ENCODE data around the gene DET1.

Gene DET1

DNA sequence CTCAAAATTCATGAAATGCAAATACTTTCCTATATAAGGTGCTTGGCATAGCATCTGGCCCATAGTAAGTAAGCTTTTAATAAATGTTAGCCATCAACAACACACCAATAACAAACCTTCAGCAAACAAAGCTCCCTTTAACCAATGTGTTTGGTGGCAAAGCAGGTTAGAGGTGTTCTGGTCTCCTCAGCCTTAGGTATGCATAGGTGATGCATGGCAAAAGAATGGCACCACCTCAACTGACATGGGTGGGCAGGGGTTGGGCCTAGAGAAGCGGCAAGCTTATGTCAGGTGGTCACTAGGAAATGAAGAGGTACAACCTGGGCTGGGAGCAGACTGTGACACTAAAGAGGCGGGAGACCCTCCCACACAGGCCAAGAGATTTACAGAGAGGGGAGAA, 40.8 kb downstream of the DET1 start:
- POLR2A ChIA-PET, result no interaction called here
- CTCF ChIA-PET, result no interaction called here
- no peak overlapping the region for H3K4me3 ChIP-seq (ENCODE audit: low read depth, low read length)
- TF ChIP-seq, protein P1, sequence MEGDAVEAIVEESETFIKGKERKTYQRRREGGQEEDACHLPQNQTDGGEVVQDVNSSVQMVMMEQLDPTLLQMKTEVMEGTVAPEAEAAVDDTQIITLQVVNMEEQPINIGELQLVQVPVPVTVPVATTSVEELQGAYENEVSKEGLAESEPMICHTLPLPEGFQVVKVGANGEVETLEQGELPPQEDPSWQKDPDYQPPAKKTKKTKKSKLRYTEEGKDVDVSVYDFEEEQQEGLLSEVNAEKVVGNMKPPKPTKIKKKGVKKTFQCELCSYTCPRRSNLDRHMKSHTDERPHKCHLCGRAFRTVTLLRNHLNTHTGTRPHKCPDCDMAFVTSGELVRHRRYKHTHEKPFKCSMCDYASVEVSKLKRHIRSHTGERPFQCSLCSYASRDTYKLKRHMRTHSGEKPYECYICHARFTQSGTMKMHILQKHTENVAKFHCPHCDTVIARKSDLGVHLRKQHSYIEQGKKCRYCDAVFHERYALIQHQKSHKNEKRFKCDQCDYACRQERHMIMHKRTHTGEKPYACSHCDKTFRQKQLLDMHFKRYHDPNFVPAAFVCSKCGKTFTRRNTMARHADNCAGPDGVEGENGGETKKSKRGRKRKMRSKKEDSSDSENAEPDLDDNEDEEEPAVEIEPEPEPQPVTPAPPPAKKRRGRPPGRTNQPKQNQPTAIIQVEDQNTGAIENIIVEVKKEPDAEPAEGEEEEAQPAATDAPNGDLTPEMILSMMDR (IDR thresholded peaks at IDR 0.05; ENCODE audit: insufficient read depth, low read length, missing control alignments), result no peak
- DNase-seq (ENCODE audit: low read depth, low spot score), result no peak

DNA sequence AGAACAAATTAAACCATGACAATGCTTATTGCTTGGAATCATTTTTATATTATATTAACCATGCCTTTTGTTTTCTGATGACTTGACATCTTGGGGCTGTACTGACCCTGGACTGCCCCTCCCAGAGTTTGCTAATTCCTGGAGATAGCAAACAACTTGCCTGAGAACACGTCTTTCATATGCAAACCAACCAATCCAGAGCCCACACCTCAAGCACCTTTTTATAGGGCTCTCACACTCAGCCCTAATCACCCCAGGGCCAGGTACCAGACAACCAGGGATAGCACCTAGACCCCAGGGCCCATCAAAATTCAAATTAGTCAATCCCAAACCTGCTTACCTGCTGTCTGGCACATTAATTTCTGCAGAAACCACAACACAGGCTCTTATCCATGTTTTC, 42.0 kb downstream of the DET1 start:
- POLR2A ChIA-PET, result no interaction called here

DNA sequence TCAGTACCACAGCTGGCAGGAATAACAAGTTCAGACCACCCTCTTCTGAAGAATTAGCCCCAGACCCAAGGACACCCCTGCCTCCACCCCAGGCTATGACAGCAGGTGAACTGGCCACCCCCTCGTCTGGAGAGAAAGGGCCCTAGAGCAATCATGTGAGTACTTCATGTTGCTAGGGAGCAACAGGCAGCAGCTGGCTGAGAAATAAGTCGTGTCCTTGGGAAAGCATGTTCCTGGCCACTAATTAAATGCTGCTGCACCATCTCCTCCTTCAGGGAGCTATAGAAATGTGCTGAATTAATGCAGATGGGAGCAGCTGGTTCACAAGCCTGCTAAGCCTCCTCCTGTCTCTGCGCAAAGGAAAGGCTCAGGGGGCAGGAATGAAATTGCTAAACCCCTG, 47.5 kb downstream of the DET1 start:
- H3K4me3 ChIP-seq (ENCODE audit: low read depth, low read length), result no peak overlapping the region
- TF ChIP-seq, protein P1 (IDR thresholded peaks at IDR 0.05; ENCODE audit: insufficient read depth, low read length, missing control alignments), result no peak
- CTCF ChIA-PET, result no interaction called here
- no peak for DNase-seq (ENCODE audit: low read depth, low spot score)
- POLR2A ChIA-PET, result no interaction called here

More for the DNA sequence above, 42.0 kb downstream of the DET1 start:
- TF ChIP-seq, protein P1 (IDR thresholded peaks at IDR 0.05; ENCODE audit: insufficient read depth, low read length, missing control alignments), result no peak
- DNase-seq (ENCODE audit: low read depth, low spot score), result no peak
- H3K4me3 ChIP-seq (ENCODE audit: low read depth, low read length), result no peak overlapping the region
- CTCF ChIA-PET, result no interaction called here

DNA sequence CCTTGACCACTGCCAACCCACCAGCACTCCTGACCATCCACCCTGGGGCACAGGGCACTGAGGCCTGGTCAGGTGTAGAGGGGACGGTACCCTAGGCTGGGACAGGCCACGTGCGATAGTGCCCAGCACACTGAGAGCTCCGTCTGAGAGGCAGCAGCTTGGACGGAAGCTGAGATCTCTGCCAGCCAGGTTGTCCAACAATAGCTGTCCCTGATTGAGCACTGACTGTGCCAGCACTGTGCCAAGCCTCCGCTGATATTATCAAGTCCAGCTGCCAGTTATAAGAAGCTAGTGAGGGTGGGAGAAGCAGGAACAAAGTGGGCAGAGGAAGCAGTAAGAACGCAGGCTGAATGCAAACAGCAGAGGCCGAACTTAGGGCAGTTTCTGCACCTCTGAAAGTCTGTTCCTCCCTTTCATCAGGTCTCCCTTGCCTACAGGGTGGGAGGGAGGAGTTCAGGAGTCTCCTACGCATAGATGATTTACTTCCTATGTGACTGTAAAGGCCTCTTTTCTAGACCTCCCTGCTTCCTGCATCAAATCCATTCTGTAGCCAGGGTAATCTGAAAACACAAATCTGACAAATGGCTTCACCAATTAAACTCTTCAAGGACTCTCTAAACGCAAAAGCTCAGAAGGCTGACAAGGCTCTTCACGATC, 49.2 kb downstream of the DET1 start:
- ChIA-PET CTCF (interaction anchor here (1.1 kb wide), 1 partner anchor 19 kb away, joined by 3 read pairs; no protein-coding TSS in a partner anchor), POLR2A (no interaction called here)
- TF ChIP-seq, protein P1 (IDR thresholded peaks at IDR 0.05; ENCODE audit: insufficient read depth, low read length, missing control alignments), result no peak
- H3K4me3 ChIP-seq (ENCODE audit: low read depth, low read length), result no peak overlapping the region
- DNase-seq (ENCODE audit: low read depth, low spot score), result no peak

DNA sequence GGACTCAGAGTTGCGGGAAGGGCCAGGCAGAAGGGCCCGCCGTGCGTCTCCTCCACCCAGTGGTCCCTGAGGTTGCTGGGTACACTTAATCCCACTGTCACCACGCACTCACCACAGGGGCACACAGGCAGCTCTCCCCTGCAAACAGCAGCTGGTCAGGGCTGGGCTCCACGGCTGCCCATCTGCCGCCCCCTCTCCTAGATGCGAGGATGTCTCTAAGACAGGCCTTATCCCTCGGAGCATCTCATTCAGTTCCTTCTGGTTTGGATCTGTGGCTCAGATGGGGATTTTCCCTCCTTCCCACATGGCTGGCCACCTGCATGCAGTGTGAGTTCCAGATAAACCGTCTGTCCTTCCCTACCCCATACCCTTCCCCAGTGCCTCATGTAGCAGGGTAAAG, 52.6 kb downstream of the DET1 start:
- H3K4me3 ChIP-seq (ENCODE audit: low read depth, low read length), result no peak overlapping the region
- CTCF ChIA-PET, result interaction anchor here (1.2 kb wide), 1 partner anchor 17 kb away, joined by 3 read pairs; no protein-coding TSS in a partner anchor
- TF ChIP-seq, protein P1 (IDR thresholded peaks at IDR 0.05; ENCODE audit: insufficient read depth, low read length, missing control alignments), result no peak
- no peak for DNase-seq (ENCODE audit: low read depth, low spot score)
- POLR2A ChIA-PET, result interaction anchor here (0.7 kb wide), 1 partner anchor 8 kb away, joined by 4 read pairs; no protein-coding TSS in a partner anchor

DNA sequence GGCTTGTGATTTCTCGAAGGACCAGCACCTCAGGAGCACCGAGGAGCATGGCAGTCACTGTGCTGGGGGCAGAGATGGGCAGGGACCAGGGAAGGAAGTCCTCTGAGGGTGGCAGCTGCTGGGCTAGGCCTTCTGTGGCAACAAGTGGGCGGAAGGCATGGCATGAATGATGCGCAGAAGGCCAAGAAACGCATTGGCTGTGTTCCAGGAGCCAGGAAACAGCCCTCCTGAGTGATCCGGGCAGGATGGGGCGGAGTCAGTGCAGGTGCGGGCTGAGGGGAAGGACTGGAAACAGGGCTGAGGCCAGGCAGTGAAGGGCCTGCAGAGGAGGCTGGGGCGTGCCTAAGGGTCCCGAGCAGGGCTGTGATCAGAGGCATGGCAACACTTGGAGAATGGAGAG, 55.3 kb downstream of the DET1 start:
- TF ChIP-seq, protein P1 (IDR thresholded peaks at IDR 0.05; ENCODE audit: insufficient read depth, low read length, missing control alignments), result no peak
- CTCF ChIA-PET, result no interaction called here
- DNase-seq (ENCODE audit: low read depth, low spot score), result no peak
- no peak overlapping the region for H3K4me3 ChIP-seq (ENCODE audit: low read depth, low read length)
- POLR2A ChIA-PET, result no interaction called here
